CD4-positive, alpha-beta T cell (primary cell): ENCODE measurements around the gene TAF5L. TPM values are rescaled to one million over a fixed set of nuclear protein-coding genes. Genes with fewer than 3 reads are reported as not detected.
A peak's percentile ranks its signal among the peaks of the same experiment; 100 is the strongest.

ENCODE experiments used
- ATAC-seq: fragments of 200-7000 bp; cut with Tn5 transposase; one replicate; pipeline ENCODE4 v1.10.0; 2022; ENCODE audit warnings: mild to moderate bottlenecking; ENCODE audit not compliant: poor library complexity
- CTCF ChIA-PET: fragments of 350-600 bp; sonication (Branson Sonifier 250); formaldehyde crosslinking; loops from one replicate; lab custom pipeline; 2021; ENCODE audit warnings: antibody characterized with exemption, inconsistent platforms; lab: Charles Lee
- POLR2A ChIA-PET: fragments of 350-600 bp; sonication (Branson Sonifier 250); formaldehyde crosslinking; loops from one replicate; lab custom pipeline; 2021; ENCODE audit warnings: antibody characterized with exemption, inconsistent platforms; lab: Charles Lee
- DNase-seq, 14 experiments: peaks; one replicate each; pipeline ENCODE4 v3.0.0-alpha.2; 2013 to 2020; ENCODE audit warnings: mixed read lengths in 2 of 14
- H3K27ac ChIP-seq, 2 donors: one replicate each; pipeline versions ENCODE4 v1.5.1 to v1.7.0; 2013; ENCODE audit warnings: low read length in 2 of 2, low read depth in 1 of 2, mild to moderate bottlenecking in 1 of 2
- H3K27me3 ChIP-seq, 2 experiments: 1 replicate in 1 of 2; 2 replicates in 1 of 2; pipeline versions ENCODE4 v1.6.1 to v1.7.0; 2013; ENCODE audit warnings: low read length in 2 of 2, control low read depth in 1 of 2, mild to moderate bottlenecking in 1 of 2, moderate library complexity in 1 of 2; ENCODE audit not compliant: insufficient read depth in 2 of 2, control insufficient read depth in 1 of 2
- H3K36me3 ChIP-seq: one replicate; pipeline ENCODE4 v1.6.1; 2013; ENCODE audit warnings: low read length, control low read depth; ENCODE audit not compliant: insufficient read depth
- H3K4me1 ChIP-seq: one replicate; pipeline ENCODE4 v1.6.1; 2013; ENCODE audit warnings: low read length, control low read depth; ENCODE audit not compliant: insufficient read depth
- H3K4me3 ChIP-seq: one replicate; pipeline ENCODE4 v1.5.1; 2013; ENCODE audit warnings: mild to moderate bottlenecking, low read length, moderate library complexity
- H3K9me3 ChIP-seq, 2 experiments: 1 replicate in 1 of 2; 2 replicates in 1 of 2; pipeline versions ENCODE4 v1.6.1 to v1.7.0; 2013; ENCODE audit warnings: low read length in 2 of 2, mild to moderate bottlenecking in 2 of 2, control low read depth in 1 of 2, moderate library complexity in 1 of 2; ENCODE audit not compliant: control insufficient read depth in 1 of 2, insufficient read depth in 1 of 2
- H3K27ac Mint-ChIP-seq: one replicate; pipeline ENCODE4 v1.8.0; 2020; ENCODE audit warnings: mixed read lengths
- H3K27me3 Mint-ChIP-seq: one replicate; pipeline ENCODE4 v1.8.0; 2021; ENCODE audit warnings: mixed read lengths
- H3K36me3 Mint-ChIP-seq: one replicate; pipeline ENCODE4 v1.8.0; 2021; ENCODE audit warnings: low read depth, mixed read lengths
- H3K4me1 Mint-ChIP-seq: one replicate; pipeline ENCODE4 v1.8.0; 2021; ENCODE audit warnings: low read depth, mixed read lengths
- H3K4me3 Mint-ChIP-seq: one replicate; pipeline ENCODE4 v1.8.0; 2020; ENCODE audit warnings: mild to moderate bottlenecking, mixed read lengths
- H3K9me3 Mint-ChIP-seq: one replicate; pipeline ENCODE4 v1.8.0; 2020; ENCODE audit warnings: mixed read lengths
- CTCF ChIP-seq: fragments of 200-600 bp; IDR thresholded peaks from one replicate; pipeline ENCODE4 v1.8.0; 2022; ENCODE audit warnings: antibody characterized with exemption, mild to moderate bottlenecking
- intact Hi-C, 2 experiments: fragments of 100-400 bp; cut with DNase I in 1 of 2; cut with micrococcal nuclease in 1 of 2; formaldehyde crosslinking; loops; one replicate each; pipeline versions ENCODE4 v1.15.1 to v1.9.0; 2023 to 2025; cut with DNase I, micrococcal nuclease
- total RNA-seq, 174 experiments: library from RNA in 2 of 174; stranded (reverse) in 2 of 174; gene quantifications; one replicate each; pipeline ENCODE4 v1.2.3 and lab custom pipeline; 2021 to 2026

TAF5L gene
- total RNA-seq, 2 experiments from 2014 or later: 19.5 to 21.9 TPM

- no peaks in the 10 kb centered on the region for H3K9me3 Mint-ChIP-seq
- ChIA-PET POLR2A (no interaction called here), CTCF (interaction anchor here (0.9 to 1.5 kb wide), 4 partner anchors 10 to 504 kb away, joined by 3 to 10 read pairs (median 5); no protein-coding TSS in a partner anchor)
- peaks cover 24% of the 10 kb centered on the region for H3K4me1 ChIP-seq
- H3K36me3 ChIP-seq: peaks cover 24% of the 10 kb centered on the region
- no peaks in the 10 kb centered on the region for H3K27me3 ChIP-seq
- no peaks in the 10 kb centered on the region for H3K9me3 ChIP-seq
- intact Hi-C loops: loop anchor here (1.0 to 5.0 kb wide), 4 partner anchors 445 to 648 kb away; no protein-coding TSS in a partner anchor
- no peak overlapping the region for H3K4me3 ChIP-seq
- ATAC-seq (no peak), DNase-seq (peak in 1 of 14 experiments; percentile 14)
- H3K36me3 Mint-ChIP-seq: peaks cover 31% of the 10 kb centered on the region
- peaks cover 6% of the 10 kb centered on the region for H3K4me1 Mint-ChIP-seq
- H3K4me3 Mint-ChIP-seq: no peak overlapping the region
- TF ChIP-seq CTCF: no peak
- H3K27ac ChIP-seq: no peak overlapping the region
- no peaks in the 10 kb centered on the region for H3K27me3 Mint-ChIP-seq
- no peak overlapping the region for H3K27ac Mint-ChIP-seq
Measured at GRCh38 chr1:229661897-229662296, 36.0 kb upstream of the TAF5L start.

- Mint-ChIP-seq H3K36me3 (peaks cover 36% of the 10 kb centered on the region), H3K4me1 (peaks cover 6% of the 10 kb centered on the region), H3K4me3 (no peak overlapping the region), H3K27me3 (no peaks in the 10 kb centered on the region), H3K9me3 (no peaks in the 10 kb centered on the region), H3K27ac (peak overlapping the region; percentile 51)
- peaks cover 30% of the 10 kb centered on the region for H3K36me3 ChIP-seq
- H3K9me3 ChIP-seq: no peaks in the 10 kb centered on the region
- intact Hi-C loops: loop anchor here (1.0 to 5.0 kb wide), 4 partner anchors 446 to 649 kb away; no protein-coding TSS in a partner anchor
- POLR2A ChIA-PET: no interaction called here
- H3K27ac ChIP-seq: no peak overlapping the region
- H3K4me3 ChIP-seq: no peak overlapping the region
- H3K4me1 ChIP-seq: peaks cover 24% of the 10 kb centered on the region
- H3K27me3 ChIP-seq: no peaks in the 10 kb centered on the region
- DNase-seq (peak; percentile 55 to 81 (median 66)), ATAC-seq (peak; percentile 89)
- TF ChIP-seq CTCF: peak; percentile 86
- CTCF ChIA-PET: interaction anchor here (0.6 to 1.5 kb wide), 7 partner anchors 11 to 644 kb away, joined by 3 to 10 read pairs (median 4); no protein-coding TSS in a partner anchor
Measured at GRCh38 chr1:229661022-229661877, 35.3 kb upstream of the TAF5L start.

- ATAC-seq (no peak), DNase-seq (peak in 1 of 14 experiments; percentile 1)
- Mint-ChIP-seq H3K4me1 (peaks cover 6% of the 10 kb centered on the region), H3K27me3 (no peaks in the 10 kb centered on the region), H3K36me3 (peaks cover 66% of the 10 kb centered on the region), H3K27ac (no peak overlapping the region), H3K4me3 (no peak overlapping the region), H3K9me3 (no peaks in the 10 kb centered on the region)
- TF ChIP-seq CTCF: no peak
- ChIA-PET CTCF (no interaction called here), POLR2A (no interaction called here)
- Histone ChIP-seq H3K36me3 (peaks cover 50% of the 10 kb centered on the region), H3K27me3 (no peaks in the 10 kb centered on the region), H3K4me1 (peaks cover 7% of the 10 kb centered on the region), H3K4me3 (no peak overlapping the region), H3K27ac (no peak overlapping the region), H3K9me3 (no peaks in the 10 kb centered on the region)
- intact Hi-C loops: no loop called here
Measured at GRCh38 chr1:229657993-229658755, 32.3 kb upstream of the TAF5L start.
